ENCODE results near the gene NCEH1. TPM values are rescaled to one million over a fixed set of nuclear protein-coding genes. Genes with fewer than 3 reads are reported as not detected.

NCEH1 gene
- total RNA-seq, 2 experiments from 2014 or later: 0.33 to 0.50 TPM

GRCh38 chr3:172622156-172622555 lies 88.7 kb downstream of the NCEH1 start:
- H3K27ac ChIP-seq (ENCODE audit: low read depth in 1 of 2, low read length in 2 of 2): no peak overlapping the region
- no peak overlapping the region for H3K4me3 ChIP-seq (ENCODE audit: low read length)
- ChIA-PET POLR2A (no interaction called here), CTCF (interaction anchor here (1.0 to 2.3 kb wide), 2 partner anchors 46 to 290 kb away, joined by 3 to 6 read pairs; no protein-coding TSS in a partner anchor)
- no peaks in the 10 kb centered on the region for H3K36me3 ChIP-seq (ENCODE audit: insufficient read depth, low read length)
- H3K4me1 ChIP-seq (ENCODE audit: insufficient read depth, low read length): no peaks in the 10 kb centered on the region
- Mint-ChIP-seq H3K9me3 (no peaks in the 10 kb centered on the region), H3K4me1 (ENCODE audit: low read depth) (peaks cover 12% of the 10 kb centered on the region), H3K36me3 (ENCODE audit: low read depth) (no peaks in the 10 kb centered on the region), H3K27ac (no peak overlapping the region), H3K4me3 (no peak overlapping the region), H3K27me3 (no peaks in the 10 kb centered on the region)
- no peak for DNase-seq
- H3K27me3 ChIP-seq (ENCODE audit: control insufficient read depth in 1 of 2, insufficient read depth in 2 of 2, low read length in 2 of 2): no peaks in the 10 kb centered on the region
- no peak for ATAC-seq (ENCODE audit: poor library complexity)
- TF ChIP-seq CTCF (IDR thresholded peaks at IDR 0.05): no peak
- intact Hi-C loops (cut with DNase I, micrococcal nuclease): no loop called here
- no peaks in the 10 kb centered on the region for H3K9me3 ChIP-seq (ENCODE audit: control insufficient read depth in 1 of 2, insufficient read depth in 1 of 2, low read length in 2 of 2)

- DNase-seq: no peak
- TF ChIP-seq CTCF (IDR thresholded peaks at IDR 0.05): no peak
- H3K27ac ChIP-seq (ENCODE audit: low read depth in 1 of 2, low read length in 2 of 2): no peak overlapping the region
- peaks cover 11% of the 10 kb centered on the region for H3K4me1 ChIP-seq (ENCODE audit: insufficient read depth, low read length)
- no peak overlapping the region for H3K4me3 Mint-ChIP-seq
- no peak overlapping the region for H3K4me3 ChIP-seq (ENCODE audit: low read length)
- peaks cover 0 to 21% of the 10 kb centered on the region in 2 experiments for H3K9me3 ChIP-seq (ENCODE audit: control insufficient read depth in 1 of 2, insufficient read depth in 1 of 2, low read length in 2 of 2)
- H3K27me3 ChIP-seq (ENCODE audit: control insufficient read depth in 1 of 2, insufficient read depth in 2 of 2, low read length in 2 of 2): no peaks in the 10 kb centered on the region
- H3K27ac Mint-ChIP-seq: no peak overlapping the region
- H3K9me3 Mint-ChIP-seq: no peaks in the 10 kb centered on the region
- peaks cover 26% of the 10 kb centered on the region for H3K4me1 Mint-ChIP-seq (ENCODE audit: low read depth)
- peaks cover 5% of the 10 kb centered on the region for H3K36me3 Mint-ChIP-seq (ENCODE audit: low read depth)
- ChIA-PET POLR2A (no interaction called here), CTCF (interaction anchor here (1.5 kb wide), 1 partner anchor 10 kb away, joined by 4 read pairs; no protein-coding TSS in a partner anchor)
- no peaks in the 10 kb centered on the region for H3K27me3 Mint-ChIP-seq
- no peak for ATAC-seq (ENCODE audit: poor library complexity)
- intact Hi-C loops (cut with DNase I, micrococcal nuclease): no loop called here
- no peaks in the 10 kb centered on the region for H3K36me3 ChIP-seq (ENCODE audit: insufficient read depth, low read length)
Measured at GRCh38 chr3:172617976-172618375, 92.9 kb downstream of the NCEH1 start.

- Mint-ChIP-seq H3K4me1 (ENCODE audit: low read depth) (peaks cover 18% of the 10 kb centered on the region), H3K36me3 (ENCODE audit: low read depth) (peaks cover 5% of the 10 kb centered on the region), H3K4me3 (no peak overlapping the region), H3K9me3 (no peaks in the 10 kb centered on the region), H3K27me3 (no peaks in the 10 kb centered on the region), H3K27ac (no peak overlapping the region)
- Histone ChIP-seq H3K4me3 (ENCODE audit: low read length) (no peak overlapping the region), H3K36me3 (ENCODE audit: insufficient read depth, low read length) (no peaks in the 10 kb centered on the region), H3K27me3 (ENCODE audit: control insufficient read depth in 1 of 2, insufficient read depth in 2 of 2, low read length in 2 of 2) (no peaks in the 10 kb centered on the region), H3K27ac (ENCODE audit: low read depth in 1 of 2, low read length in 2 of 2) (no peak overlapping the region), H3K9me3 (ENCODE audit: control insufficient read depth in 1 of 2, insufficient read depth in 1 of 2, low read length in 2 of 2) (peaks cover 0 to 22% of the 10 kb centered on the region in 2 experiments), H3K4me1 (ENCODE audit: insufficient read depth, low read length) (peaks cover 11% of the 10 kb centered on the region)
- TF ChIP-seq CTCF (IDR thresholded peaks at IDR 0.05): no peak
- DNase-seq (no peak), ATAC-seq (ENCODE audit: poor library complexity) (no peak)
- ChIA-PET CTCF (interaction anchor here (1.5 kb wide), 1 partner anchor 9 kb away, joined by 4 read pairs; no protein-coding TSS in a partner anchor), POLR2A (no interaction called here)
- intact Hi-C loops (cut with DNase I, micrococcal nuclease): no loop called here
Measured at GRCh38 chr3:172617013-172617706, 93.7 kb downstream of the NCEH1 start.
